ENCODE results near the gene ITGA8. TPM values are rescaled to one million over a fixed set of nuclear protein-coding genes. Genes with fewer than 3 reads are reported as not detected.

Gene ITGA8
- total RNA-seq, 1 donor from 2014 or later = 15.5 TPM

DNA sequence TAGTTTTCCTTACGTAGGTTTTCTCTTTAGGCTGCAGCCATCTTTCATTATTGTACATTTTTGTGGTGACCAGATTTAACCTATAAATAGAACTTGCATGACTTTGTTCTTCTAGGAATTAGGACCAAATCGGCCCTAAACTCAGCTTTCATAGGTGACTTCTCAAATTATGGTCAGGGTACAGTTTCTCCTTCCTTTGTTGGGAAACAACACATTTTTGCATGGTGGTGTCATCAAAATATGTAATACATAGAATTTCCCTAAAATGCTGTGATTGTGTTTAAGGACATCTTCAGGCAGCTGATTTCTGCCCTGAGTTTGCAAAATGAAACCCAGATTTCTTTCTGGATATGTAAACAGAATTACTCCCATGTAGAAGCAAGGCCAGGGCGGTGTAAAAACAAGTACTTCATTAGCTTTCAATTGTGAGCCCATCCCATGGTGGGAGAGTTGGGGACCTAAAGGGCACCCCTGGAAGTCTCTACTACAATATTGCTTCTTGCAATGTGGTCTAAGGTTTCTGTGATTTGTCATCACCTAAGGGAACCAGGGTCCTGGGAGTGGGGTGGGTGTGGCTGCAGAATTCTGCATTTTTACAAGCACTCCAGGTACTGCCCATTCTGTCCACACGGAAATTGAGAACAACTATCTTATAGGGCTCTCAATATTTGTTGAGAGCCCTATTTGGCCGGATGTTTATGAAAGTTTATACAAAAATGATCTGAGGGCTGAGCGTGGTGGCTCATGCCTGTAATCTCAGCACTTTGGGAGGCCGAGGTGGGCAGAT is 227.7 kb downstream of the ITGA8 start:
- Histone ChIP-seq H3K36me3 (no peaks in the 10 kb centered on the region), H3K4me1 (no peaks in the 10 kb centered on the region), H3K9me3 (no peaks in the 10 kb centered on the region), H3K27me3 (no peaks in the 10 kb centered on the region), H3K4me3 (no peak overlapping the region), H3K27ac (no peak overlapping the region)
- intact Hi-C loops (cut with DNase I) = no loop called here
- TF ChIP-seq POLR2A (IDR thresholded peaks at IDR 0.05) (no peak), POLR2AphosphoS5 (IDR thresholded peaks at IDR 0.05; ENCODE audit: insufficient read depth in 1 of 2, low read depth in 1 of 2) (no peak)
- TF ChIP-seq, protein P1, sequence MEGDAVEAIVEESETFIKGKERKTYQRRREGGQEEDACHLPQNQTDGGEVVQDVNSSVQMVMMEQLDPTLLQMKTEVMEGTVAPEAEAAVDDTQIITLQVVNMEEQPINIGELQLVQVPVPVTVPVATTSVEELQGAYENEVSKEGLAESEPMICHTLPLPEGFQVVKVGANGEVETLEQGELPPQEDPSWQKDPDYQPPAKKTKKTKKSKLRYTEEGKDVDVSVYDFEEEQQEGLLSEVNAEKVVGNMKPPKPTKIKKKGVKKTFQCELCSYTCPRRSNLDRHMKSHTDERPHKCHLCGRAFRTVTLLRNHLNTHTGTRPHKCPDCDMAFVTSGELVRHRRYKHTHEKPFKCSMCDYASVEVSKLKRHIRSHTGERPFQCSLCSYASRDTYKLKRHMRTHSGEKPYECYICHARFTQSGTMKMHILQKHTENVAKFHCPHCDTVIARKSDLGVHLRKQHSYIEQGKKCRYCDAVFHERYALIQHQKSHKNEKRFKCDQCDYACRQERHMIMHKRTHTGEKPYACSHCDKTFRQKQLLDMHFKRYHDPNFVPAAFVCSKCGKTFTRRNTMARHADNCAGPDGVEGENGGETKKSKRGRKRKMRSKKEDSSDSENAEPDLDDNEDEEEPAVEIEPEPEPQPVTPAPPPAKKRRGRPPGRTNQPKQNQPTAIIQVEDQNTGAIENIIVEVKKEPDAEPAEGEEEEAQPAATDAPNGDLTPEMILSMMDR (IDR thresholded peaks at IDR 0.05) = no peak
- DNase-seq (ENCODE audit: extremely low spot score in 2 of 2) = no peak

DNA sequence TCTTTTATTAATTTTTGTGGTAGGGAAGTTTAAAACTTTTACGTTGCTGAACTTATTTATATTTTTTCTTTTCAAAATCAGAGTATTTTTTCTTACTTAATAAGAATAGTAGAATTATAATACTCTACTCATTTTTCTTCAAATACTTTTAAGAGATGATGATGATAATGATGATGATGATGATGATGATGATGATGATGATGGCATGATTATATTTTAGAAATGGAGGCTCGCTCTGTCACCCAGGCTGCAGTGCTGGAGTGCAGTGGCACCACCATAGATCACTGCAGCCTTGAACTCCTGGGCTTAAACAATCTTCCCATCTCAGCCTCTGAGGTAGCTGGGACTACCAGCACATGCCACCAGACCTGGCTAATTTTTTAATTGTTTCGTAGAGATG is 230.3 kb downstream of the ITGA8 start:
- H3K4me3 ChIP-seq = no peak overlapping the region
- H3K36me3 ChIP-seq = no peaks in the 10 kb centered on the region
- no peaks in the 10 kb centered on the region for H3K27me3 ChIP-seq
- H3K9me3 ChIP-seq = no peaks in the 10 kb centered on the region
- DNase-seq (ENCODE audit: extremely low spot score in 2 of 2) = no peak
- no peak overlapping the region for H3K27ac ChIP-seq
- TF ChIP-seq POLR2AphosphoS5 (IDR thresholded peaks at IDR 0.05; ENCODE audit: insufficient read depth in 1 of 2, low read depth in 1 of 2) (no peak), POLR2A (IDR thresholded peaks at IDR 0.05) (no peak)
- TF ChIP-seq, protein P1 (IDR thresholded peaks at IDR 0.05) = no peak
- intact Hi-C loops (cut with DNase I) = no loop called here
- peaks cover 9% of the 10 kb centered on the region for H3K4me1 ChIP-seq

DNA sequence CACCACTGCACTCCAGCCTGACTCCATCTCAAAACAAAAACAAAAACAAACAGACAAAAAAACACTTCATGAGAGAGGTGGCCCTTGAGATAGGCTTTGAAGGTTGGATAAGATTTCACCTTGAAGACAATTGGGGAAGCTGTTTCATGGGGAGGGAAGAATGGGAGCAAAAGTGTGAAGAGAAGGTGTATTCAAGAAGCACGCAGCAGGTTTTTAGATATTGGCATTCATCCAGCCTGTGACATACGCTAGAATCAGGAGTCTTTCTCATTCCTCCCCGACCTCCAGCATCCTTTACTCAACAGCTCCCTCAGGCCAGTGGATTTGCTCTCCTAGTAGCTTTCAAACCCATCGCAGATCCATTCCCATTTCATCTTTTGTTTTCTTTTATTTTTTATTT is 232.3 kb downstream of the ITGA8 start:
- H3K27me3 ChIP-seq = no peaks in the 10 kb centered on the region
- DNase-seq (ENCODE audit: extremely low spot score in 2 of 2) = no peak
- no peak for TF ChIP-seq POLR2A (IDR thresholded peaks at IDR 0.05)
- TF ChIP-seq, protein P1 (IDR thresholded peaks at IDR 0.05) = no peak
- TF ChIP-seq POLR2AphosphoS5 (IDR thresholded peaks at IDR 0.05; ENCODE audit: insufficient read depth in 1 of 2, low read depth in 1 of 2) = no peak
- no peak overlapping the region for H3K27ac ChIP-seq
- intact Hi-C loops (cut with DNase I) = no loop called here
- no peaks in the 10 kb centered on the region for H3K9me3 ChIP-seq
- no peaks in the 10 kb centered on the region for H3K36me3 ChIP-seq
- peaks cover 9% of the 10 kb centered on the region for H3K4me1 ChIP-seq
- H3K4me3 ChIP-seq = no peak overlapping the region

DNA sequence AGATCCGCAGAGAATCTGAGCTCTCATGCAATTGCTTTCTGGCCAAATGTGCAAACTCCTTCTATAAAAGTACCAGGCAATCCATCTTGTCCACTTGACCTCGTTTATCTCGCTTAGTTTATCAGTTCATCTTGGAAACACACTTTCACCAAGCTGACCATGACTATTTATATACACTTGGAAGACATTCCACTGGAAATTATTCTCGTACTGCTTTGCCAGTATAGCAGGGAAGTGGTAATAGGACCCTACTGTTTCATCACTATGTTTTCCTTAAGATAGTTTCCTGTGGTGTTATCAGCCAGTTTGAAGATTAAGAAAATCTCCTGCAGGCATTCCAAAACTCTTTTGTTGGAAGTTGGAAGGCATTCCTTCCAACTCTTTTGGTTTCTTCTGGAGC is 233.3 kb downstream of the ITGA8 start:
- no peak for TF ChIP-seq POLR2A (IDR thresholded peaks at IDR 0.05)
- no peak for TF ChIP-seq POLR2AphosphoS5 (IDR thresholded peaks at IDR 0.05; ENCODE audit: insufficient read depth in 1 of 2, low read depth in 1 of 2)
- TF ChIP-seq, protein P1 (IDR thresholded peaks at IDR 0.05) = no peak
- Histone ChIP-seq H3K9me3 (no peaks in the 10 kb centered on the region), H3K36me3 (no peaks in the 10 kb centered on the region), H3K4me3 (no peak overlapping the region), H3K27me3 (no peaks in the 10 kb centered on the region), H3K27ac (no peak overlapping the region), H3K4me1 (peaks cover 9% of the 10 kb centered on the region)
- intact Hi-C loops (cut with DNase I) = no loop called here
- DNase-seq (ENCODE audit: extremely low spot score in 2 of 2) = no peak

DNA sequence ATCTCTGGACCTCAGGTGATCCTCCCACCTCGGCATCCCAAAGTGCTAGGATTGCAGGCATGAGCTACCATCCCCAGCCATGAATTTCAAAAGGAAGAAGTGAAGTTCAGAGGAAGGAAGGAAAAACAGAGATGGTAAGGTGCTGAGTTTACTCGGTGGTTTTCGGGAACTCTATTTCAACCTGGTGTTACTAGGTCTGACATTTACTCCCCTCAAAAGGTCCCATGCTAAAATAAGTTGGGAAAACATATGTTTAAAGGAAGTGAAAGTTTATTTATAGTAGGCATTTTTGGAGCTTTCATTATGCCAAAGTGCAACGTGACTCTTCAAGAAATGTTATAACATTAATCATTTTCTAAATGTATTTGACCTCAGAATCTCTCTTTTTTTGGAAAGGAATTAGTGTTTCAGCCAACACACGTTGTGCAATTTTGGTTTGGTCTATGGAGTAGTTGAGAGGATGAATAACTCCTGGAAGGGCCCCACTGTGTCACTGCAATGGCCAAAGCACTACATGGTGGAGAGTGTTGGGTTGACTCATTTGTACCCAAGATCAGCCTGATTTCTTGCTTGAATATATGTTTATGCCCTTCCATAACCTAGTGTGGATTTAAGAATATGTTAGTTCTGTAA is 233.9 kb downstream of the ITGA8 start:
- Histone ChIP-seq H3K27ac (no peak overlapping the region), H3K9me3 (no peaks in the 10 kb centered on the region), H3K4me3 (no peak overlapping the region), H3K27me3 (no peaks in the 10 kb centered on the region), H3K36me3 (no peaks in the 10 kb centered on the region), H3K4me1 (peaks cover 9% of the 10 kb centered on the region)
- intact Hi-C loops (cut with DNase I) = no loop called here
- TF ChIP-seq, protein P1 (IDR thresholded peaks at IDR 0.05) = no peak
- no peak for TF ChIP-seq POLR2AphosphoS5 (IDR thresholded peaks at IDR 0.05; ENCODE audit: insufficient read depth in 1 of 2, low read depth in 1 of 2)
- TF ChIP-seq POLR2A (IDR thresholded peaks at IDR 0.05) = no peak
- DNase-seq (ENCODE audit: extremely low spot score in 2 of 2) = no peak
